Stimulated activated CD4-positive, alpha-beta T cell treated with anti-CD3 and anti-CD28 coated beads, Interleukin-4, amount 100 ng/mL, for 1 hour (primary cell): Measurements from ENCODE around the gene KCNS1.
"Not testable (repeated sequence)": the region's sequence is repeated elsewhere in the genome, so short reads cannot be mapped to it uniquely, and the experiment has no call there.

Source experiments
- DNase-seq: peaks from one replicate; pipeline ENCODE4 v3.0.0-alpha.2; 2020

The KCNS1 gene

GRCh38 chr20:45100563-45101245 lies at the start of gene KCNS1:
TSS of gene KCNS1 (minus strand) at chr20:45101127. CDS start at chr20:45099236, 1,891 bp downstream.
- DNase-seq, result no peak

GRCh38 chr20:45149062-45149461 lies 48.1 kb upstream of the KCNS1 start:
- no peak for DNase-seq

- DNase-seq, result no peak
Measured at GRCh38 chr20:45140836-45141235, 39.9 kb upstream of the KCNS1 start.

- not testable (repeated sequence) for DNase-seq
Measured at GRCh38 chr20:45139733-45140375, 38.9 kb upstream of the KCNS1 start.

GRCh38 chr20:45138561-45139300 lies 37.8 kb upstream of the KCNS1 start:
- peak; percentile 62 for DNase-seq

GRCh38 chr20:45136911-45137310 lies 36.0 kb upstream of the KCNS1 start:
- DNase-seq, result no peak

- no peak for DNase-seq
Measured at GRCh38 chr20:45128099-45128498, 27.2 kb upstream of the KCNS1 start.

GRCh38 chr20:45124365-45124764 lies 23.4 kb upstream of the KCNS1 start, which contains the start of gene WFDC12:
TSS of gene WFDC12 (minus strand) at chr20:45124465. CDS start at chr20:45124447, 18 bp downstream.
- DNase-seq, result no peak

- DNase-seq, result no peak
Measured at GRCh38 chr20:45121388-45121787, 20.5 kb upstream of the KCNS1 start.

GRCh38 chr20:45119556-45120266 lies 18.8 kb upstream of the KCNS1 start:
- no peak for DNase-seq

GRCh38 chr20:45118028-45118427 lies 17.1 kb upstream of the KCNS1 start:
- DNase-seq, result no peak

GRCh38 chr20:45117581-45117980 lies 16.7 kb upstream of the KCNS1 start:
- DNase-seq, result no peak

GRCh38 chr20:45115829-45116228 lies 14.9 kb upstream of the KCNS1 start:
- no peak for DNase-seq

GRCh38 chr20:45115386-45115774 lies 14.5 kb upstream of the KCNS1 start:
- DNase-seq, result no peak

- no peak for DNase-seq
Measured at GRCh38 chr20:45114465-45115385, 13.8 kb upstream of the KCNS1 start, which contains the start of gene WFDC5. TSS of gene WFDC5 (minus strand) at chr20:45115174. CDS start at chr20:45115083, 91 bp downstream.

- DNase-seq, result no peak
Measured at GRCh38 chr20:45113865-45114264, 12.9 kb upstream of the KCNS1 start.

- DNase-seq, result no peak
Measured at GRCh38 chr20:45112754-45113153, 11.8 kb upstream of the KCNS1 start.

- no peak for DNase-seq
Measured at GRCh38 chr20:45111799-45112471, 11.0 kb upstream of the KCNS1 start.

- no peak for DNase-seq
Measured at GRCh38 chr20:45111285-45111684, 10.4 kb upstream of the KCNS1 start.

GRCh38 chr20:45110301-45110700 lies 9.4 kb upstream of the KCNS1 start:
- DNase-seq, result no peak

GRCh38 chr20:45109634-45110033 lies 8.7 kb upstream of the KCNS1 start:
- no peak for DNase-seq
